A172 (cell line): ENCODE data around the gene XIRP1. TPM values are rescaled to one million over a fixed set of nuclear protein-coding genes. Genes with fewer than 3 reads are reported as not detected.

Experiments
- DNase-seq: peaks from one replicate; pipeline ENCODE4 v3.0.0-alpha.2; 2015; ENCODE audit warnings: low spot score
- total RNA-seq: library from RNA; depleted of rRNA; stranded (reverse); fragments of >200 nt; shearing (Covaris generic); gene quantifications from 2 replicates; pipeline ENCODE4 v1.2.3, GENCODE V29; 2014

The XIRP1 gene
- total RNA-seq, 1 experiment from 2014 or later = not detected

DNA sequence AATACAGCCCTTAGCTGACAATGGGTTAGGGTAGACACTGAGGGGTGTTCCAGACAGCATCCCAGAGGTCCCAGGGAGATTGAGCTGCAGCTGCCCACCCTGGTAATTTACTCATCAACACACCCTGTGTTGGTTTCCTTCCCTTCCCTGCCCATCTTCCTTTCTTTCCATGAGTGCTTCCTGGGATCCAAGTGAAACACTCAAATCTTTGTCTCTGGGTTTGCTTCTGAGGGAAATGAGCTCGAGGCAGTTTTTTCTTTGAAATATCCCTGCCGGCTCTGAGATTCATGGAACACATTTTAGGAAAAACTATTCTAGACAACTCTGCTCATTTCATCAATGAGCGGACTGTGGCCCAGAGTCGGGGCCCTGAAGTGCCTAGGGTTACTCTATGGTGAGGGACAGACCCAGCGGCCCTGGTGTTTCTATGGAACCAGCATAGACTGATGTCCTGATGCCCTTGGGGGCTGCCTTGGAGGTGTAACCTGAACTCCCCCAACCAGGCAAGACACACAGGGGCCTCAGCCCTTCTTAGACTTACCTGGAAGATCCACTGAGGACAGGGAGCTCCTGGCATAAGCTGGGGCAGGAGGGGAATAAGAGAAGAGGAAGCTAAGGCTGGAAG lies 24.1 kb downstream of the XIRP1 start:
- no peak for DNase-seq

DNA sequence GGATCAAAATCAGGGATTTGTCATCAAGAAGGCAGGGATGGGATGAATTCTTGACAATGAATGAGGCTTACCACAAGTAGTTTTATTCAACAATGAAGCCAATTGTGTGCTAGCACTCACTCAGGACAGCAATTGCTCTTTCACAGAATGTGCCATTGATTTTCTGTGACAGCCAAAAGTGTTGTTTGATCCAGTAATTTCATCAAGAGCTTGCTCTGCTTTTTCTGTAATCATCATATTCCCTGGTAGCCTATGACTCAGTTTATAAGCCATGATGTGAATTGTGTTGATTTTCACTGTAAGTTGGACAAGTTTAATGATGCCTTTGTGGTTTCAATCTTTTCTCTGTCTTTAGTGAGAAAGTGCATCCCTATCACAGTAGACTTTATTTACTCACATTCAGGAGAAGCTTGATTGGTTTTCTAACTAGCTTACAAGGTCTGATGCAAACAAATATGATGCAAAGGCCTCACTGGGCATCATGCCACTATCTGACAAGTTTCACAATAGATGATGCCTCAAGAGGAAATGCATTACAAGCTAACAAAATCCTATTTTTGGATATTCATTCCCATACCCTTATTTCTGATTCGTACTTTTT lies 25.4 kb downstream of the XIRP1 start:
- DNase-seq = peak; percentile 89

DNA sequence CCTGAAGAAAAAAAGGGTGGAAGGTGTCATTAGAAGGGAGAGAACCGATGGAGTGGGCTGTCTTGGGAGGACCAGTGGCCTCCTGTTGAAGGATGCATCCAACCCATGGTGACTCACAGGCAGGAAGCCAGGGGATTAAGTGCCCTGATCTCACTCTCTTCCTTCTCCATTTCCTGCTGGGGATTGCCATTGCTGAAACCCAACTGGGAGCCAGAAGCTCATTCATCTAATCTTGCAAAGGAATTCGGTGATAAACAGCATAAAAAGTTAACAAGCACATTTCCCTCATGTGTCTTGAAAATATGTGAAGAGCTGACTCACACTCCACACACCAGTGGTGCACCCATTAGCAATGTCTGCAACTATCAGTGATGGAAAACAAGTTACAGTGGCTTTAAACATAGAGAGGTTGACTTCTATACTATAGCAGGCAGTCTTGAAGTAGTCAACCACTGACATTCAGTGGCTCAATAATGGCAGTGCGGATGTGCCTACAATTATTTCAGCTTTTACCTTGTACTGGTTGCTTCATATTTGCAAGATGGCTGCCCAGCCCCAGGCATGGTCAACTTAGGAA lies 26.2 kb downstream of the XIRP1 start:
- DNase-seq = peak; percentile 99

DNA sequence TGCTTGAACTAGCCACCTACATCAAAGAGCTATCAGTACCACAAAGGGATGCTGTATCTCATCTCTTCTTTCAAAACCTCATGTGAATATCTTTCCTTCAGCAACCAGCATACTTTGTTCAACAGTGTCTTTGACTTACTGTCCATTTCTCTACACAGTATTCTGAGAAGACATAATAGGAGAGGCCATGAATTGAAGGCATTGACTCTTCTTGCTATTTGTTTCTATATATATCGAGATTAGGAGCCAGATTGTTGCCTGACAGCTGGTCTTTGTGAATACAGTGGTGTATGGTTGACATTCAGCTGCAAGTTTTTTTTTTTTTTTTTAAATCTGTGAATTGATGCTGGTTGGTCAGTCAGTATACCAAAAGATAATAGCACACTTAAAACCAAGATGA lies 26.9 kb downstream of the XIRP1 start:
- no peak for DNase-seq

DNA sequence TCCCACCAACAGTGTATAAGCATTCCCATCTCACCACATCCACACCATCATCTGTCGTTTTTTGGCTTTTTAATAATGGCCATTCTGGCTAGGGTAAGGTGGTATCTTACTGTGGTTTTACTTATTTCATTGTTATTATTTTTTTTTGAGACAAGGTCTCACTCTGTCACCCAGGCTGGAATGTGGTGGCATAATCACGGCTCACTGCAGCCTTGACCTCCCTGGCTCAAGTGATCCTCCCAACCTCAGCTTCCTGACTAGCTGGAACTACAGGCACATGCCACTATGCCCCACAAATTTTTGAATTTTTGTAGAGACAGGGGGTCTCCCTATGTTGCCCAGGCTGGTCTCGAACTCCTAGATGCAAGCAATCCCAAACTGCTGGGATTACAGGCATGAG lies 28.0 kb downstream of the XIRP1 start:
- no peak for DNase-seq

DNA sequence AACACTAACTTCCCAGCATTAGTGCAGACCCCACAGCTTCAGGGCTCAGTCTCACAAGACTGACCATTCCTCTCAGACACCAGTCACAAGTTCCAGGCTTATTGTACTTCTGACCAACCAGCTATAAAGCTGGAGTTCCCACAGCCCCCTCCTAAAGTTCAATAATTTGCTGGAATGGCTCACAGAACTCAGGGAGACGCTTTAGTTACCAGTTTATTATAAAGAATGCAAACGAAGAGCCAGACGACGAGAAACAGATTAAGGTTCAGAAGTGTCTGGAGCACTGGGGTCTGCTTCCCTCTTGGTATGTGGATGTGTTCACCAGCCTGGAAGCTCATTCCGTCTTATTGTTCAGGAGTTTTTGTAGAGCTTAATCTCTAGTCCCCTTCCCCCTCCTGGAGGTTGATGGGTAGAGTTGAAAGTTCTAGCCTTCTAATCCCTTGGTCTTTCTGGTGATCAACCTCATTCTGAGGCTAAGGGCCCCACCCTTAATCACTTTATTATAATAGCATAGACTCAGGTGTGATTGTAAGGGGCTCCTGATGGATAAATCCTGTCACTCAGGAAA lies 34.2 kb downstream of the XIRP1 start:
- DNase-seq = no peak

DNA sequence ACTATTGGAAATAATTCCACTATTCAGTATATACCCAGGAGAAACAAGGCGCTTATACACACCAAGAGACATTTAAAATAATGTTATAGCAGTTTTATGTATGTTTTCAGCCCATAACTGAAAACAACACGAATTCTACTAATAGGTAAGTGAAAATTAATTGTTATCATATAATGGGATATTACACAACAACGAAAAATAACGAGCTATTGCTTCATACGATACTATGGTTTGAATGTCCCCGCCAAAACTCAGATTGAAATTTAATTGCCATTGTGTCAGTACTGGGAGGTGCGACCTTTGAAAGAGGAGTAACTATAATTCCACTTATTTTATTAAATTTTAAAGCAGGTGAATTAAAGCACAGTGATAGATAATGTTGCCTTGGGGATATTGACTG lies 35.0 kb downstream of the XIRP1 start:
- DNase-seq = no peak

DNA sequence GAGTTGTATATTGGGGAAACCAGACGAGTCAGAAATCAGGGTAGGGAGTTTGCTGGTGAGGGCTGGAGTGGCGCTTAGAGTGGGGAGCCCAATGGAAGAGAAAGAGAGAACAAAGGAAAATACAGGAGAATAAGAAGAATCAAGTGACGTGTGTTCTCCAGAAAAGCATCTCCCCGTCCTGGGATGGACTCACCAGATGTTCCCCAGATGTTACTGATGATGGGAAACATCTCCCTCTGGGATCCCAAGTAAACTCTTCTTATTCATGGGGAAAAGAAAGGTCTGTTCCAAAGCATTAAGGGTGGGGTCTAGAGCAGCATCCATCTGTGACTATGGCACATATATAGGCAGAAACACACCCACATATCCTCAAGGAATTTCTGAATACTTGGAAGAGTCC lies 36.0 kb downstream of the XIRP1 start:
- DNase-seq = no peak

DNA sequence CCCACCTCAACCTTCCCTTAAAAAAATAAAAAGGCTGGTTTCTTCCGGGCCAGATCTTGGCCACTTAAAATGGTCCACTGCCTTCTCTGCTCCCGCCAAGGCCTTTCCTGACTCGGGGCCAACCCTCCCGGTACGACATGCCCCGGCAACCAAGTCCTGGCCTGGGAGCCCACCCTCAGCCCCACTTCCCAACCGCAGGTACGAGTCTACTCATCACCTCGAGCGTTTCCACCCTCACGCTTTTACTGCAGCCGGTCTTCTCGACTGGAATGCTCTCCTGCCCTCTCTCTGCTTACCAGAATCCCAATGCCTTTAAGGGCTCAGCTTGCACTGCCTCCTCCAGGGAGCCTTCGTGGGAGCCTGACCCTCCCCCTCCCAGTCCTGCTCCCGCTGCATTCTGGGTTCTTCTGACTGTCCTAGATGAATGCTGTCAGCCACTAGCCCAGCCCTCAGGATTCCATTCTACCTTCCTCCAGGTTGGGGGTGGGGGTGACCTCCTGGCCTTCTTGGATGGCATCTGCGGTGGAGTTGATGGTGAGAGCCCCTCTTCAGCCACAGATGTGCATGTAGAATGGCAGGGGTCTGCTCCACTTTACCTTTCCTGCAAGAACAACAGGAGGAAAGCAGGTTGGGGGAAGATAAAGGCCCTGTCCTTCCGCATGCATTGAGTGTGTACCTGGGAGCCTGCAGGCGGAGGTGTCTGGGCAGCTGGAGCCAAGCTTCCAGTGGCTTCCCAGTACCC lies 37.9 kb downstream of the XIRP1 start:
- DNase-seq = peak; percentile 41

DNA sequence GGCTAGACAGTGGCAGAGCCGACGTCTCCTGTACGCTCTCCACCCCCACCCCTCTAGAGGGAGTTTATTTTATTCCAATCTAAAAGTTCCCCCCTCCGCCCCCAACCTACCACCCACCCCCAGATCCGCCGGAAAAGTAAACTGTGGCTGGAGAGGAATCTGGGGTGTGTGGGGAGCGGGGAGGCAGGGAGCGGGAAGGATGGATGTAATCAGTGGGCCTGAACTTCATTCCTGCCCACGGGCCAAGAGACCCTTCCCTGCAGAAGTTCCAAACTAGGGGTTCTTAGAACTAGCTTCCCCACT lies 38.5 kb downstream of the XIRP1 start:
- DNase-seq = no peak

DNA sequence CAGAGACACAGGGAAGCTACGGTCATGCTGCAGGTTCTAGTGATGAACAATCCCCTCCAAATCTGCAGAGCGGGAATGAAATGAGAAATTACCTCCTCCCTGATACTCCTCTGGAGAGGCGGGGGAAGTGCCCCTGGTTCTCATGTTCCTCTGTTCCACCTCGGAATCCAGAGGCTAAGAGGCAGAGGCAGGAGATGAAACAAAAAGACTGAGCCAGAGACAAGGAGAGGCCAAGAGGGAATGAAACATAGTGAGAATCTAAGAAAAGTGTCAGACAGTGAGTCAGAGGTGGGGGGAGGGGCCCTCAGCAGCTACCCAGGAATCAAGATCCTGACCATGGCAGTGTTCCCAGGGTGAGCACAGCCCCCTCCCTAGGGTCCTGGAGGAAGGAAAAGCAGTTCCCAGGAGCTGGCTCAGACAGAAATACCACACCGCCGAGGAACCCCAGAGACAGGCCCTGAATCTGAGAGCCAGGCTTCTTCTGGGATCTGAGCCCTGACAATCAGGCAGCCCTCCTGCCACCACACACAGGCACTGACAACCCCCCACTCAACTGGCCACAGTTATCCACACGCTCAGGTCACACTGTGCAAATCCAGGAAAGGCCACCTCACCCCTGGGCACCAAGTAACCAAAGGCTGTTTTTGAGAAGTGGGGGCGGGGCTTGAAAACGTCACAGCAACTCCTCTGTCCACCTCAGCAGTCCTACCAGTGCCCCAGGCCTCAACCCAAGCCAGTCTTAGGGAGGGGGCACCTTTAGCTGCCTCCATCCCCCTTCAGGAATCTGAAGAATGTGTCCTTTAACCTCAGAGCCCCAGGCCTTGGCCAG lies 41.4 kb downstream of the XIRP1 start:
- peak; percentile 98 for DNase-seq

DNA sequence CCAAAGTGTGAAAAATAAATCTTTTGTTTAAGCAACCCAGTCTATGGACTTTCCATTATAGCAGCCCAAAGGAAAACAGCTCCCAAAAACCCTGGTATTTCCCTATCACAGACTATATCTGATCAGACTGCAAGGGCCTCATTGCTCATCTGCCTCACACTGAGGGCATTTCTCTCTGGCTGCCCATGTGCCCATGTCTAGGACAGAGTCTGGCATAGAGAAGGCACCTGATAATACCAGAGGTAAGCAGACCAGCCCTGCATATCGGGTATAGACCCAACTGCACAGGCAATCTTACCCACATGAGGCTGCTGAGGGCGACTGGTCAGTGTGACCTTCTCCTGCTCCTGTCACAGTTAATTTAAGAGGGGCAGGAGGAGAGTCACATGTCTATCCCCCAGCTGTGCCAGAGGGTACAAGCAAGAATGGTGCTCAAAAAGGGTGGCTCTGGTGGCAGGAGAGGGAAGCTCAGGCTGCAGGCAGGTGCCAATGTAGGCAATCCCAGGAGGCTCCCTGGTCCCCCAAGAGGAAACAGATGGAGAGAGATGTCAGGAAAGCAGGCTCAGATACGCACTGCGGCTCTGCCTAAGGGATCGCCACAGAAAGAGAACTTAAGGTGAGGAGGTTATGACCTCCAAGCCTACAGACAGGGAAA lies 42.1 kb downstream of the XIRP1 start:
- no peak for DNase-seq

DNA sequence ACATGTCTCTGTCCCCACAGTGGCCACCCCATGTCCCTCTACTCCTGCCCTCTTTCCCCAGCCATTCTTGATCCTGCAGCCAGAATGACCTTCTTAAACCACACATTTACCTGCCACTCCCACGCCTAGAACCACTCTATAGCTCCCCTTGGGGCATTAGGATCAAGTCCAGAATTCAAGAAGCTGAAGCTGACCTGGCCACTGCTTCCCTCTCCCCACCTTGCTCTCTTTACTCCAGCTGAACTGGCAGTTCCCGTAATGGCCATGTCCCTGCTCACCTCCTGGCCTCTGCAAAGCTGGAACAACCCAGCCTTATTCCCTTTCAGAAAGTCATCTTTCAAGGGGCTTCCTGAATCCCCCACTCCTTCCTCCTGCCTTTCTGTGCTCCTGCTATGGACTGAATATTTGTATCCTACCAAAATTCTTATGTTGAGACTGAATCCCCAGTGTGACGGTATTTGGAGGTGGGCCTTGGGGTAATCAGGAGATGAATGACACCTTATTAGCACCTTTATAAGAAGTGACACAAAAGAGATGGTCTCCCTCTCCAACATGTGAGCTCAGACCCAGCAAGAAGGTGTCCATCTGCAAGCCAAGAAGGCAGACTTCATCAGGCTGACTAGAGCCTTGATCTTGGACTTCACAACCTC lies 42.8 kb downstream of the XIRP1 start:
- no peak for DNase-seq

DNA sequence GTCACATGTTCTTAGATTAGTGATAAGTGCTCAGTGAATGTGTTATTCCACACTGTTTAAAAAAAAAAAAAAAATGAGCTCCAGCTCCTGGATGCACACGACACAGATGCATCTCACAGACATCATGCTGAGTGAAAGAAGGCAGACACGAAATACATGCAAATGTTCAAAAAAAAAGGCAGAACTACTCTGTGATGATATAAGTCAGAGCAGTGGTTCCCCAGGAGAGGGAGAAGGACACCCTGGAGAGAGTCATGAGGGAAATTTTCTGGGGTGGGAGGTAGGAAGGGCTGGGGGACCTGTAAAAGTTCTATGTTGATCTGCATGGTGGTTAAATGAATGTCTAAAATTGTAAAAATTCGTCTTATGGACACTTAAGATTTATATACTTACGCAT lies 43.3 kb downstream of the XIRP1 start:
- no peak for DNase-seq

DNA sequence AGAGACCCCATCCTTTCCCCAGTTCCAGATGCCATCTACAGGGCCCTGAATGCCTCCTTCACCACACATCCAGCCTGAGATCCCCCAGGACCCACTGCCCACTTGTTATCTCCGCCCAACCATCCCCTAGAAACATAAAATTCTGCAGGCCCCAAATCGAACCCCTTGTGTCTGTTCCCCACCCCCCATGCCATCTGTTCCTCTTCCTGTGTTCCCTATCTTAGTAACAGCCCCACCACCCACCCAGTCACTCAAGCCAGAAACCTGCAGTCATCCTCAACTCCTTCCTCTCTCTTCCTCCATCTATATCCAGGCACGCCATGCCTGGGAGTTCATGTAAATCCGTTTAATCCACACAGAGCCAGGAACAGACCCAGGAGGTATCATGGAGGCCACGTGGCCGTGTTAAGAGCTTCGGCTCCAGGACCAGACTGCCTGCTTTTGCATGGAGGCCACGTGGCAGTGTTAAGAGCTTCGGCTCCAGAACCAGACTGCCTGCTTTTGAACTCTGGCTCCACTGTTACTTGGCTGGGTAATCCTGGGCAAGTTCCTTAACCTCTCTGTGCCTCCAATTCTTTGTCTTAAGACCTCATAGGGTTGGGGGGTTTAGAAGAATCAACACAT lies 43.8 kb downstream of the XIRP1 start:
- DNase-seq = no peak

DNA sequence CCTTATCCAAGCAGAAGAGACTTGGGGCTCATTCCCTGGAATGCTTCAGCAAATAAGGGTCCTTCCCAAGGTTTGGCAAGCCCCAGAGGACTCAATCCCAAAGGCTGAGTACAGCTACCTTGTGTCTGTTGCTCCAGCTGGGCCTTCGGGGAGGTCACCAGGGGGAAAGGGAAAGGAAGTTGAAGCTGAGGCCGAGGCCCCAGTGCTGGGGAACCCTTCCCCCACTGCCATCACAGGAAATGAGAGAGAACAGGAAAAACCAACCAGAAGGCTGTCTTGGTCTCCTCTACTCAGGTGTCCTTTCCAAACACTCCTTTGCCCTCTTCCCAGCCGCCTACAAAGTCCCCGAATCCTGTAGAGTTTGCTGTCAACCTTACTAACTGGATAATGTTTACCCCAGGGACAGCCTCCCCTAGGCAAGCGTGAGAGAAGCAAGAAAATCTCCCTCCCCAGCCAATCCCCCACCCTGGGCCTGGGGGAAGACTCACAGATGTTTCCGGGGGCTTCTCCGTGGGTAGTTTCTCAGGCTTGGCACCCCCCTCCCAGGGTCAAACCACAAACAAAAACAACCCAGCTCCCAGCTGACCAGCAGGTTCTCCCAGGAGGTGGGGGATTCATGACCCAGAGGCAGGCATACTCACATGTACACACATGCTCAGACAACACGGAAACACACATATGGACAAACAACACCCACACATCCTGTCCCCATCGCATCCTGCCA lies 44.5 kb downstream of the XIRP1 start:
- peak; percentile 64 for DNase-seq

DNA sequence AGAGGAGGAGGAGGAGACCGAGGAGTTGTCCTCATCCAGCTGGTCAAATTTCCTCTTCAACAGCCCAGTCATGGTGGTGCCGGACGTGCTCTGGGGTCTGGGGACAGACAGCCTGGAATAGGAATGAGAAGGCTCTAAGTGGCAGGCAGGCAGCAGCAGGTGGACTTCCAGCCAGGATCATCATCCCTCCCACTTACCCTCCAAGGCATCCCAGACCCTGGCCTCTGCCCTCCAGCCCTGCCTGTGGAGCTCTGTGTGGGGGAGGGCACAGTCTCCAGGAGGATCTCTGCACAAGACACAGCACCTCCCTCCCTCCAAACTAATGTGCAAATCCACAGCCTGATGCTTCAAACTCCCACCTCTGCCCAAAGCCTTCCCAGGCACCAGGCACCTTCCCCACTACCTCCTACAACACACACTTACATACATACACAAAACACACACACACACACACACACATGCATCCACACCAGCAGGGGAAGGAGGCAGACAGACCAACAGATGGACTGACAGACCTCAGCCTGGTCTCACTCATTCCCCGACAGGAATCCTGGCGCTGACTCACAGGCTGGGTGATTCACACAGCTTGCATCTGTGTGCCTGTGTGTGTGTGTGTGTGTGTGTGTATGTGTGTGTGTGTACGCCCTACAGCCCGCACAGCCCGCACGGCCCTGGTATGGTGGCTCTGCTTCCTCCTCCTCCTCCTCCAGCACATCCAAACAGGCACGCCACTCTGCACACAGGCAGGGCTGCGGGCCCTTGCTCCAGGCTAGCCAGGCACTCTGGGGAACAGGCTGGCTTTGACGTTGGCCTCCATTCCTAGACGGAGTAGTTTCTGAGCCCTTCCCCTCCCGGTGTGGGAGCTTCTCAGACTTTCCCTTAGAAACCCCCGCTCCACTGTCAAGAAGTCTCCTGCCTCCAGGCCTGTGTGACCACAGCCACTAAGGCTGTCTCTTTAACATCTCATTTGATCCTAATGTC lies 45.5 kb downstream of the XIRP1 start:
- DNase-seq = peak; percentile 97

DNA sequence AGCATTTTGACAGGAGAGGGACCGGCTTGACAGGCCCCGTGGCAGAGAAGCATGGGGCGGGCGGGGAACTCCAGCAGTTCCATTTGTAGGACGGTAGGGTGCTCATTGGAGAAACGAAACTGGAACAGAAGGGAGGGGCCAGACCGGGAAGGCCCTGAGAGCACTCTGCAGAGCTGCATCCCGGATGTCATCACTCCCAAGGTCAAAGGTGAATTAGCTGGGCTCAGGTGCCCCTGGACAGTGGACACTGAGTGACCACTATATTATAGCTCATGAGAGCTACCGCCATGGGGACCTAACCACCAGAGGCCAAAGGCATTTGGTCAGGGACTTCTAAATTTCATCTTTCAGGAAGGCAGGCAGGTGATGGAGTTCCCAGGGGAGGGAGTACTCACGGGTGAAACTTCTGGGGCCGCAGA lies 46.3 kb downstream of the XIRP1 start:
- DNase-seq = peak; percentile 72
